Gastroesophageal sphincter (tissue), 4 donors: ENCODE results near the gene CDH22. TPM values are rescaled to one million over a fixed set of nuclear protein-coding genes. Genes with fewer than 3 reads are reported as not detected.

Experiments
- ATAC-seq: fragments of 150-250 bp; one replicate; pipeline ENCODE4 v1.9.1; 2016; ENCODE audit warnings: mild to moderate bottlenecking, moderate library complexity
- H3K27ac ChIP-seq, 4 donors: fragments of 200-600 bp; sonication (generic) in 3 of 4; 1 replicate in 3 of 4; 2 replicates in 1 of 4; pipeline ENCODE4 v1.5.1; 2016 to 2019
- H3K27me3 ChIP-seq: fragments of 200-600 bp; sonication (generic); one replicate; pipeline ENCODE4 v1.5.1; 2019
- H3K36me3 ChIP-seq, 2 donors: fragments of 200-600 bp; sonication (generic); one replicate each; pipeline ENCODE4 v1.5.1; 2019; ENCODE audit warnings: control low read depth in 1 of 2
- H3K4me1 ChIP-seq, 3 donors: fragments of 200-600 bp; sonication (generic); 1 replicate in 2 of 3; 2 replicates in 1 of 3; pipeline ENCODE4 v1.5.1; 2016 to 2019; ENCODE audit warnings: control low read depth in 2 of 3
- H3K4me3 ChIP-seq, 2 donors: fragments of 200-600 bp; sonication (generic); one replicate each; pipeline ENCODE4 v1.5.1; 2019; ENCODE audit warnings: mild to moderate bottlenecking in 1 of 2, moderate library complexity in 1 of 2
- H3K9me3 ChIP-seq, 3 donors: fragments of 200-600 bp; sonication (generic); one replicate each; pipeline ENCODE4 v1.5.1; 2017 to 2019; ENCODE audit warnings: control low read depth in 2 of 3
- EP300 ChIP-seq: sonication (generic); formaldehyde crosslinking; IDR thresholded peaks from one replicate; pipeline ENCODE4 v1.6.1; 2017; ENCODE audit warnings: antibody characterized with exemption, mild to moderate bottlenecking
- POLR2A ChIP-seq, 2 donors: fragments of 450-650 bp; IDR thresholded peaks; one replicate each; pipeline ENCODE4 v1.6.1; 2017; ENCODE audit warnings: antibody characterized with exemption in 2 of 2, mild to moderate bottlenecking in 2 of 2, moderate library complexity in 1 of 2
- POLR2AphosphoS5 ChIP-seq: sonication (generic); formaldehyde crosslinking; IDR thresholded peaks from one replicate; pipeline ENCODE4 v1.6.1; 2017; ENCODE audit warnings: antibody characterized with exemption
- WGBS, 2 donors: methylation state at CpG; one replicate each; pipeline ENCODE4 v1.1.5; 2018; ENCODE audit warnings: low coverage in 1 of 2; 5-methylcytosine and 5-hydroxymethylcytosine counted together
- total RNA-seq, 4 donors: library from RNA; depleted of rRNA; stranded (reverse); fragments of >200 nt; gene quantifications; one replicate each; pipeline ENCODE4 v1.1.0, GENCODE V29; 2016
- TF ChIP-seq, protein P1 (sequence below), 4 experiments: fragments of 200-600 bp in 2 of 4; fragments of 450-650 bp in 2 of 4; sonication (generic) in 1 of 4; IDR thresholded peaks; one replicate each; pipeline ENCODE4 v1.5.1; 2017 to 2019; ENCODE audit warnings: antibody characterized with exemption in 4 of 4, mild to moderate bottlenecking in 2 of 4, moderate library complexity in 2 of 4

The CDH22 gene
- total RNA-seq, 4 donors from 2014 or later: 0.15 TPM; not detected in 3

DNA sequence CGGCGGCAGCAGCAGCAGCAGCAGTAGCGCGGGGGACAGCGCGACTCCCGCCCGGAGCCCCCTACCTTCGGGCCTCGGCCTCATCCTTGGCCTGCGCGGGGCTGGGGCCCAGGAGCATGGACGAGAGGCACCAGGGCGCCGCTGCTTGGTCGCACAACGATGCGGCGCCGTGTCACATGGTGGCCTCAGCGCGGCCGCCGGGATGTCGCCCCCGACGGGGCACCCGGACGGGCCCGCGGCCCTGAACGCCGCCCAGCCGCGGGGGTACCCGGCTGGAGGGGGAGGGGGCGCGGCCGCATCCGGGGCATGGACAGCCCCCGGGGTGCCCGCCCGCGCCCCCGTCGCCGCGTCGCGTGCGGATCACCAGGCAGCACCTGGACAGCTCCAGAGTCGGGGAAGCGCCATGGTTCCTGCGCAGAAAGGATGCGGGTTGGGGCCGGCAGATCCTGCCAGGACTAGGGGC, 57.1 kb downstream of the CDH22 start:
- Histone ChIP-seq H3K36me3 (no peaks in the 10 kb centered on the region), H3K27me3 (peaks cover 97% of the 10 kb centered on the region), H3K27ac (no peak overlapping the region), H3K9me3 (no peaks in the 10 kb centered on the region), H3K4me1 (peaks cover 0 to 12% (median 0%) of the 10 kb centered on the region in 3 donors), H3K4me3 (no peak overlapping the region)
- TF ChIP-seq, protein P1, sequence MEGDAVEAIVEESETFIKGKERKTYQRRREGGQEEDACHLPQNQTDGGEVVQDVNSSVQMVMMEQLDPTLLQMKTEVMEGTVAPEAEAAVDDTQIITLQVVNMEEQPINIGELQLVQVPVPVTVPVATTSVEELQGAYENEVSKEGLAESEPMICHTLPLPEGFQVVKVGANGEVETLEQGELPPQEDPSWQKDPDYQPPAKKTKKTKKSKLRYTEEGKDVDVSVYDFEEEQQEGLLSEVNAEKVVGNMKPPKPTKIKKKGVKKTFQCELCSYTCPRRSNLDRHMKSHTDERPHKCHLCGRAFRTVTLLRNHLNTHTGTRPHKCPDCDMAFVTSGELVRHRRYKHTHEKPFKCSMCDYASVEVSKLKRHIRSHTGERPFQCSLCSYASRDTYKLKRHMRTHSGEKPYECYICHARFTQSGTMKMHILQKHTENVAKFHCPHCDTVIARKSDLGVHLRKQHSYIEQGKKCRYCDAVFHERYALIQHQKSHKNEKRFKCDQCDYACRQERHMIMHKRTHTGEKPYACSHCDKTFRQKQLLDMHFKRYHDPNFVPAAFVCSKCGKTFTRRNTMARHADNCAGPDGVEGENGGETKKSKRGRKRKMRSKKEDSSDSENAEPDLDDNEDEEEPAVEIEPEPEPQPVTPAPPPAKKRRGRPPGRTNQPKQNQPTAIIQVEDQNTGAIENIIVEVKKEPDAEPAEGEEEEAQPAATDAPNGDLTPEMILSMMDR (IDR thresholded peaks at IDR 0.05): no peak
- no peak for TF ChIP-seq POLR2AphosphoS5
- TF ChIP-seq EP300: no peak
- TF ChIP-seq POLR2A (IDR thresholded peaks at IDR 0.05): no peak
- WGBS, 2 donors: 0% methylated on average over 1 of the region's 56 CpGs; no CpG with 5 or more reads in 1 of the 2 donors
- ATAC-seq: no peak

DNA sequence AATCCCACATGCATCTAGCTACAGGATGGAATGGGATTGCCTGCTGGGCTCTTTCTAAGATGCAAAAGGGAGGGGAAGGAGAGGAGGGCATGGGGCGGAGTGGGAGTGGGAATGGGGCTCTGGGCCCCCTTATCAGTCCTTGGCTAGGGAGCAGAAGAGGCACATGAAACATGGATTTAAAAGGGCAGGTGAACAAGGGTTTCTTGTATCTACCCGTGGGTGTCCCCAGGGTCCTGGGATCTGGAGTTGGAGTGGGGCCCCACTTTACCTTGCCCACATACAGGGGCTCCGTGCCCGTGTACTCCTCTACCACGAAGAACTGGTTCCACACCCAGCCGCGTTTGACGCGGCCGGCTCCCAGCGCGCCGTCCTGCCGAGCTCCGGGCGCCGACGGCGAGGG, 57.5 kb downstream of the CDH22 start:
- Histone ChIP-seq H3K4me3 (no peak overlapping the region), H3K4me1 (peaks cover 0 to 9% (median 0%) of the 10 kb centered on the region in 3 donors), H3K9me3 (no peaks in the 10 kb centered on the region), H3K27me3 (peaks cover 97% of the 10 kb centered on the region), H3K36me3 (no peaks in the 10 kb centered on the region), H3K27ac (no peak overlapping the region)
- no peak for ATAC-seq
- 10 to 13% methylated on average over 4 to 5 of the region's 19 CpGs for WGBS, 2 donors
- no peak for TF ChIP-seq POLR2A (IDR thresholded peaks at IDR 0.05)

- 57 to 63% methylated on average over 1 to 3 of the region's 3 CpGs for WGBS, 2 donors
- peaks cover 0 to 5% (median 0%) of the 10 kb centered on the region in 3 donors for H3K4me1 ChIP-seq
- H3K27me3 ChIP-seq: peaks cover 97% of the 10 kb centered on the region
- no peaks in the 10 kb centered on the region for H3K9me3 ChIP-seq
- H3K36me3 ChIP-seq: no peaks in the 10 kb centered on the region
- TF ChIP-seq, protein P1 (IDR thresholded peaks at IDR 0.05): no peak
- TF ChIP-seq POLR2AphosphoS5 (no peak), POLR2A (IDR thresholded peaks at IDR 0.05) (no peak), EP300 (no peak)
- no peak overlapping the region for H3K27ac ChIP-seq
- no peak overlapping the region for H3K4me3 ChIP-seq
- ATAC-seq: no peak
Measured at GRCh38 chr20:46249671-46250070, 58.6 kb downstream of the CDH22 start.

- ATAC-seq: no peak
- Histone ChIP-seq H3K27me3 (peaks cover 92% of the 10 kb centered on the region), H3K4me1 (peaks cover 0 to 5% (median 0%) of the 10 kb centered on the region in 3 donors), H3K36me3 (no peaks in the 10 kb centered on the region), H3K4me3 (no peak overlapping the region), H3K27ac (no peak overlapping the region), H3K9me3 (no peaks in the 10 kb centered on the region)
- TF ChIP-seq, protein P1 (IDR thresholded peaks at IDR 0.05): no peak
- TF ChIP-seq POLR2A (IDR thresholded peaks at IDR 0.05): no peak
- TF ChIP-seq EP300: no peak
- no peak for TF ChIP-seq POLR2AphosphoS5
- WGBS, 2 donors: 4 to 19% methylated on average over 7 to 23 of the region's 23 CpGs
Measured at GRCh38 chr20:46246559-46246958, 61.7 kb downstream of the CDH22 start.

DNA sequence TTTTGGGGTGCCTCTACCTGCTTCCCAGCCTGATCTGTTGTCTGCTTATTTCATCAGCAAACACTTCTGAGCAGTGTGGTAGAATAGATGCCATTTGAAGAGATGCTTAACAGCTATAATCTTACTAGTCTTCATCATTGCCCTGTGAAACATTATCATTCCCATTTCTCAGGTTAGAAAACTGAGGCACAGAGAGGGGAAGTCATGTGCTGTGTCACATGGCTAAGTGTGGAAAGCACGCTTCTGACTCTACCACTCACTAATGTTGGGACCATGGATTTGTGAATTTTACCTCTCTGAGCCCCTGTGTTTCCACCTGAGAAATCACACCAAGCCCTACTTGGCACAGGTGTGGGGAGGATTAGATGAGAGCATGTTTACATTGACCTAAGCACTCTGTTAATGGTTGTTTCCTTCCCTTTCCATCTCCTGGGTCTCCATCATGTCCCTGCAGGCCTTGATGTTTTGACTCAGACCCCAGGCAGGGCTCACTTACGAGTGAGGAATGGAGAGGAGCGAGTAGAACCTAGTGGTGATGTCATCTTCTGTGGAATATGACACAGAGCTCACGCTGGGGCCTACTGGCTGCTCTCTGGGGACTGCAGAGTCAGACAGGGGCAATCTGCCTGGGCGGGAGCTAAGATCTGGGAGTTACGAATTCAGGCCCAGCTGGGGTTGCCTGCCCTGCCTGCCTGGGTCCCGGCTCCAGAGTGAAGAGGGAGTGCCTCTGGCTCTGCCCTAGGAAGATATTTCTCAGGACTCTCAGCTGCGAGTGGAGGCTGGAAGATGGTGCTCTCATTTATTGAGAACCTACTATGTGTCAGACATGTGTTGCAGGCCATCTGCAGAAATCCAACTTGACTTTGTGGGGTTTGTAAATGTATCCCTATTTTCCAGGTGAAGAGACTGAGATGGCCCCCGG, 64.3 kb downstream of the CDH22 start:
- 31 to 52% methylated on average over 3 to 4 of the region's 9 CpGs for WGBS, 2 donors
- no peak overlapping the region for H3K27ac ChIP-seq
- ATAC-seq: no peak
- no peak overlapping the region for H3K4me3 ChIP-seq
- TF ChIP-seq POLR2AphosphoS5: no peak
- TF ChIP-seq EP300: no peak
- TF ChIP-seq, protein P1 (IDR thresholded peaks at IDR 0.05): no peak
- no peak for TF ChIP-seq POLR2A (IDR thresholded peaks at IDR 0.05)
- H3K36me3 ChIP-seq: no peaks in the 10 kb centered on the region
- H3K9me3 ChIP-seq: no peaks in the 10 kb centered on the region
- peaks cover 92% of the 10 kb centered on the region for H3K27me3 ChIP-seq
- H3K4me1 ChIP-seq: no peaks in the 10 kb centered on the region
